ENCODE data around the gene HES2. TPM values are rescaled to one million over a fixed set of nuclear protein-coding genes. Genes with fewer than 3 reads are reported as not detected.
A peak's percentile ranks its signal among the peaks of the same experiment; 100 is the strongest.

Gene HES2
- total and polyA plus RNA-seq, 2 experiments from 2014 or later: 1.6 to 2.1 TPM

DNA sequence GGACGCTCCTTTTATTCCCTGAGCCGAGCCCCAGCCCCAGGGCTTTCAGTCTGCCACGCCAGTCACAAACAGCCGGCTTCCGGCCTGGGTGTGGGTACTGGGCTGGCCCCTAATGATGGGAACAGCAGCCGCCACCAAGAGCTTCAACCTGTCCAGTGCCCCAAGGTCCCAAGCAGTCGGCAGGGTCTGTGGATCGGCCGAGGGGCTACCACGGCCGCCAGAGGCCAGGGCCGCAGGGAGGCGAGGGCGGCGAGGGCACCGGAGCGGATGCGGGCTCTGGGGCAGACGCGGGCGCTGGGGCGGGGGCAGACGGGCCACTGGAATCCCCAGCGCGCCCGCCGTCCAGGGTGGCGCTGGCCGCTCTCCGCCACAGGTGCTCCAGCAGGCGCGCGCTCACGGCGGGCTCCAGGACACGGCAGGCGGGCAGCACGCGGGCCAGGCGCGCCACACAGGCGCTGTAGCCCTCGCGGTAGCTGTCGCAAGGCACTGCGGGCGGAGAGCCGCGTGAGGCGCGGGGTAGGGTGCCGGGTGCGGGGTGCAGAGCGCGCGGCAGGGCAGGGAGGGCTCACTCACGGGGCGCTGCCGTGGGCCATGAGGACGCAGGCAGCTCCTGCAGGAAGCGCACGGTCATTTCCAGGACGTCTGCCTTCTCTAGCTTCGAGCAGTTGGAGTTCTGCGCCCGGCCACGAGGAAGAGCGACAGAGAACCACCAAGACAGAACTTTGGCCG lies 887 bp downstream of the HES2 start:
- H2AFZ ChIP-seq: peak overlapping the region; percentile 83
- H3K27ac ChIP-seq (ENCODE audit: low read depth): no peak overlapping the region
- no peak overlapping the region for H3K27ac Mint-ChIP-seq
- peaks cover 8% of the 10 kb centered on the region; the same call in 1 of the 2 replicates for H4K20me1 ChIP-seq (replicated peaks; ENCODE audit: insufficient read depth)
- H3K27me3 ChIP-seq (ENCODE audit: insufficient read depth): peaks cover 96% of the 10 kb centered on the region
- no peaks in the 10 kb centered on the region; the same call in 2 of the 3 replicates for H3K9me3 Mint-ChIP-seq
- peaks cover 95% of the 10 kb centered on the region for H3K27me3 Mint-ChIP-seq (ENCODE audit: insufficient read depth, low read depth, poor library complexity)
- no peaks in the 10 kb centered on the region for H3K36me3 ChIP-seq (ENCODE audit: insufficient read depth)
- H3K36me3 Mint-ChIP-seq (ENCODE audit: low read depth): no peaks in the 10 kb centered on the region
- H3K4me3 Mint-ChIP-seq: peak overlapping the region; percentile 65
- H3K4me3 ChIP-seq: peak overlapping the region; percentile 65
- TF ChIP-seq EZH2 (IDR thresholded peaks at IDR 0.05; ENCODE audit: low read depth, unreplicated experiment) (peak; percentile 54), EZH2phosphoT487 (IDR thresholded peaks at IDR 0.05; ENCODE audit: unreplicated experiment) (peak; percentile 21), NANOG (IDR thresholded peaks at IDR 0.05; ENCODE audit: borderline replicate concordance) (no peak)
- ATAC-seq (peak; percentile 1; the same call in 2 of the 3 replicates), DNase-seq (ENCODE audit: low spot score) (peak; percentile 65)
- peaks cover 10% of the 10 kb centered on the region for H3K4me1 Mint-ChIP-seq
- H3K4me2 ChIP-seq: peak overlapping the region; percentile 85
- H3F3A ChIP-seq (replicated peaks; ENCODE audit: low read depth): peaks cover 20% of the 10 kb centered on the region
- H3K79me2 ChIP-seq (replicated peaks; ENCODE audit: insufficient read depth): no peaks in the 10 kb centered on the region
- H3K9me2 ChIP-seq (ENCODE audit: insufficient read depth): no peaks in the 10 kb centered on the region
- peaks cover 19% of the 10 kb centered on the region for H3K4me1 ChIP-seq (ENCODE audit: insufficient read depth)

DNA sequence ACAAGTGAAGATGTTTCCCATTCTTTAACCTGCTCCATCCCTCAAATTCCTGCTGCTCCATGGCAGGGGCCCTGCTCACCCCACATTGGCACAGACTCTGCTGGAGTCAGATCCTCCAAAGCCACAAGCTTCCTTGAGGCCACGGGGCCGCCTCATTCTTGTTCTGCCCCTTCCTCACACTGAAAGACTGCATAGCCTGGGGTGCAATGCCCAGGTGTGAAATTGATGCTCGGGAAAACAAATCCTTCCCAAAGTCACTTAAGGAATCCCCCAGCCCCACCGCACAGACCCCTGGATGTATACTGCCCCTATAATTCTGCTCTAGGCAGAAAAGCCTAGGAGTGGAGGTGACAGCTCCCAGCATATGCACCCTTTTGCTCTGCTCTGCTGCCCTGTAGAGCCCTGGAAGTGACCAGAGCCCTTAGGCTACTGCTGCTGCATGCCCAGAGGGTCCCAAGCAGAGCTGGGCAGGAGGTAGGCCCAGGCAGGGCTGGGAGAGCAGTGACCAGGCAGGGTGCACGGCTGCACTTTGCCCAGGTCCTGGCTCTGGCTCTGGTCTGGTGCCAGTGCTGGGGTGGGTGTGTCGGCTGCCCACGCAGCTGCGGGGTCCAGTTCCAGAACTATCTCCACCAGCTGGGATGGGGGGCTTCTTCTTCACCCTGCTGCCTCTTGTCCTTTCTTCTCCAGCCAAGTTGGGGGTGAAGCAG lies 1.6 kb downstream of the HES2 start:
- peaks cover 19% of the 10 kb centered on the region for H3K4me1 ChIP-seq (ENCODE audit: insufficient read depth)
- no peaks in the 10 kb centered on the region for H3K9me2 ChIP-seq (ENCODE audit: insufficient read depth)
- Mint-ChIP-seq H3K9me3 (no peaks in the 10 kb centered on the region; the same call in 2 of the 3 replicates), H3K36me3 (ENCODE audit: low read depth) (no peaks in the 10 kb centered on the region), H3K4me3 (no peak overlapping the region), H3K4me1 (peaks cover 9% of the 10 kb centered on the region), H3K27ac (no peak overlapping the region), H3K27me3 (ENCODE audit: insufficient read depth, low read depth, poor library complexity) (peaks cover 91% of the 10 kb centered on the region)
- no peak overlapping the region; the same call in 1 of the 2 replicates for H2AFZ ChIP-seq
- peak overlapping the region; percentile 85; the same call in 1 of the 2 replicates for H3K4me2 ChIP-seq
- DNase-seq (ENCODE audit: low spot score) (no peak), ATAC-seq (no peak)
- no peaks in the 10 kb centered on the region for H3K79me2 ChIP-seq (replicated peaks; ENCODE audit: insufficient read depth)
- H3K27ac ChIP-seq (ENCODE audit: low read depth): no peak overlapping the region
- H3K36me3 ChIP-seq (ENCODE audit: insufficient read depth): no peaks in the 10 kb centered on the region
- H3K27me3 ChIP-seq (ENCODE audit: insufficient read depth): peaks cover 96% of the 10 kb centered on the region
- H3F3A ChIP-seq (replicated peaks; ENCODE audit: low read depth): peaks cover 16% of the 10 kb centered on the region
- peak overlapping the region; percentile 65; the same call in 1 of the 2 replicates for H3K4me3 ChIP-seq
- peaks cover 8% of the 10 kb centered on the region; the same call in 1 of the 2 replicates for H4K20me1 ChIP-seq (replicated peaks; ENCODE audit: insufficient read depth)
- TF ChIP-seq, protein P1, sequence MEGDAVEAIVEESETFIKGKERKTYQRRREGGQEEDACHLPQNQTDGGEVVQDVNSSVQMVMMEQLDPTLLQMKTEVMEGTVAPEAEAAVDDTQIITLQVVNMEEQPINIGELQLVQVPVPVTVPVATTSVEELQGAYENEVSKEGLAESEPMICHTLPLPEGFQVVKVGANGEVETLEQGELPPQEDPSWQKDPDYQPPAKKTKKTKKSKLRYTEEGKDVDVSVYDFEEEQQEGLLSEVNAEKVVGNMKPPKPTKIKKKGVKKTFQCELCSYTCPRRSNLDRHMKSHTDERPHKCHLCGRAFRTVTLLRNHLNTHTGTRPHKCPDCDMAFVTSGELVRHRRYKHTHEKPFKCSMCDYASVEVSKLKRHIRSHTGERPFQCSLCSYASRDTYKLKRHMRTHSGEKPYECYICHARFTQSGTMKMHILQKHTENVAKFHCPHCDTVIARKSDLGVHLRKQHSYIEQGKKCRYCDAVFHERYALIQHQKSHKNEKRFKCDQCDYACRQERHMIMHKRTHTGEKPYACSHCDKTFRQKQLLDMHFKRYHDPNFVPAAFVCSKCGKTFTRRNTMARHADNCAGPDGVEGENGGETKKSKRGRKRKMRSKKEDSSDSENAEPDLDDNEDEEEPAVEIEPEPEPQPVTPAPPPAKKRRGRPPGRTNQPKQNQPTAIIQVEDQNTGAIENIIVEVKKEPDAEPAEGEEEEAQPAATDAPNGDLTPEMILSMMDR (conservative IDR thresholded peaks at IDR 0.05; ENCODE audit: low read depth in 2 of 2): no peak
- TF ChIP-seq ZNF114 (CRISPR knock-in tag; IDR thresholded peaks at IDR 0.05) (no peak), CREB1 (CRISPR knock-in tag; IDR thresholded peaks at IDR 0.05; ENCODE audit: low read depth) (no peak), JUNB (IDR thresholded peaks at IDR 0.05; ENCODE audit: unreplicated experiment) (no peak), ZNF331 (CRISPR knock-in tag; IDR thresholded peaks at IDR 0.05; ENCODE audit: low read depth) (no peak), EZH2 (IDR thresholded peaks at IDR 0.05; ENCODE audit: low read depth, unreplicated experiment) (no peak), EZH2phosphoT487 (IDR thresholded peaks at IDR 0.05; ENCODE audit: unreplicated experiment) (no peak), ETS1 (IDR thresholded peaks at IDR 0.05) (no peak), NANOG (IDR thresholded peaks at IDR 0.05; ENCODE audit: borderline replicate concordance) (no peak), STAT1 (IDR thresholded peaks at IDR 0.05; ENCODE audit: unreplicated experiment) (no peak), POLR2AphosphoS5 (IDR thresholded peaks at IDR 0.05; ENCODE audit: low read depth) (no peak)
- TF ChIP-seq, protein P2, sequence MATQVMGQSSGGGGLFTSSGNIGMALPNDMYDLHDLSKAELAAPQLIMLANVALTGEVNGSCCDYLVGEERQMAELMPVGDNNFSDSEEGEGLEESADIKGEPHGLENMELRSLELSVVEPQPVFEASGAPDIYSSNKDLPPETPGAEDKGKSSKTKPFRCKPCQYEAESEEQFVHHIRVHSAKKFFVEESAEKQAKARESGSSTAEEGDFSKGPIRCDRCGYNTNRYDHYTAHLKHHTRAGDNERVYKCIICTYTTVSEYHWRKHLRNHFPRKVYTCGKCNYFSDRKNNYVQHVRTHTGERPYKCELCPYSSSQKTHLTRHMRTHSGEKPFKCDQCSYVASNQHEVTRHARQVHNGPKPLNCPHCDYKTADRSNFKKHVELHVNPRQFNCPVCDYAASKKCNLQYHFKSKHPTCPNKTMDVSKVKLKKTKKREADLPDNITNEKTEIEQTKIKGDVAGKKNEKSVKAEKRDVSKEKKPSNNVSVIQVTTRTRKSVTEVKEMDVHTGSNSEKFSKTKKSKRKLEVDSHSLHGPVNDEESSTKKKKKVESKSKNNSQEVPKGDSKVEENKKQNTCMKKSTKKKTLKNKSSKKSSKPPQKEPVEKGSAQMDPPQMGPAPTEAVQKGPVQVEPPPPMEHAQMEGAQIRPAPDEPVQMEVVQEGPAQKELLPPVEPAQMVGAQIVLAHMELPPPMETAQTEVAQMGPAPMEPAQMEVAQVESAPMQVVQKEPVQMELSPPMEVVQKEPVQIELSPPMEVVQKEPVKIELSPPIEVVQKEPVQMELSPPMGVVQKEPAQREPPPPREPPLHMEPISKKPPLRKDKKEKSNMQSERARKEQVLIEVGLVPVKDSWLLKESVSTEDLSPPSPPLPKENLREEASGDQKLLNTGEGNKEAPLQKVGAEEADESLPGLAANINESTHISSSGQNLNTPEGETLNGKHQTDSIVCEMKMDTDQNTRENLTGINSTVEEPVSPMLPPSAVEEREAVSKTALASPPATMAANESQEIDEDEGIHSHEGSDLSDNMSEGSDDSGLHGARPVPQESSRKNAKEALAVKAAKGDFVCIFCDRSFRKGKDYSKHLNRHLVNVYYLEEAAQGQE (IDR thresholded peaks at IDR 0.05; ENCODE audit: unreplicated experiment): no peak
